Measurements from ENCODE around the gene TNFAIP8L3. TPM values are rescaled to one million over a fixed set of nuclear protein-coding genes. Genes with fewer than 3 reads are reported as not detected.

The TNFAIP8L3 gene
- polyA plus RNA-seq, 6 donors from 2014 or later: not detected

- ATAC-seq (ENCODE audit: low read depth in 2 of 2) (peak; percentile 83 to 85), DNase-seq (peak; percentile 49)
- Mint-ChIP-seq H3K27me3 (peaks cover 6 to 12% (median 7%) of the 10 kb centered on the region in 3 donors), H3K27ac (peak overlapping the region in 4 of 6 donors; percentile 17 to 84 (median 60)), H3K9me3 (peaks cover 0 to 3% (median 0%) of the 10 kb centered on the region in 7 donors), H3K36me3 (no peaks in the 10 kb centered on the region), H3K4me3 (peak overlapping the region; percentile 72 to 93 (median 79)), H3K4me1 (peaks cover 11 to 17% (median 14%) of the 10 kb centered on the region in 3 donors)
Observed at GRCh38 chr15:51077221-51078153, 17.2 kb downstream of the TNFAIP8L3 start.

- peak overlapping the region in 6 of 8 donors; percentile 75 to 93 (median 83) for H3K4me3 Mint-ChIP-seq
- H3K36me3 Mint-ChIP-seq: no peaks in the 10 kb centered on the region
- peak overlapping the region in 2 of 6 donors; percentile 81 for H3K27ac Mint-ChIP-seq
- peaks cover 11 to 17% (median 14%) of the 10 kb centered on the region in 3 donors for H3K4me1 Mint-ChIP-seq
- DNase-seq: no peak
- peaks cover 6 to 12% (median 7%) of the 10 kb centered on the region in 3 donors for H3K27me3 Mint-ChIP-seq
- ATAC-seq (ENCODE audit: low read depth in 2 of 2): no peak
- peaks cover 0 to 3% (median 0%) of the 10 kb centered on the region in 7 donors for H3K9me3 Mint-ChIP-seq
Observed at GRCh38 chr15:51076524-51077220, 18.0 kb downstream of the TNFAIP8L3 start.

- H3K27me3 Mint-ChIP-seq: peaks cover 6 to 12% (median 7%) of the 10 kb centered on the region in 3 donors
- DNase-seq: no peak
- H3K4me3 Mint-ChIP-seq: no peak overlapping the region
- H3K36me3 Mint-ChIP-seq: no peaks in the 10 kb centered on the region
- H3K4me1 Mint-ChIP-seq: peaks cover 11 to 17% (median 14%) of the 10 kb centered on the region in 3 donors
- no peak for ATAC-seq (ENCODE audit: low read depth in 2 of 2)
- H3K9me3 Mint-ChIP-seq: peaks cover 0 to 3% (median 0%) of the 10 kb centered on the region in 7 donors
- no peak overlapping the region for H3K27ac Mint-ChIP-seq
Observed at GRCh38 chr15:51075826-51076523, 18.7 kb downstream of the TNFAIP8L3 start.

GRCh38 chr15:51075364-51075763 lies 19.3 kb downstream of the TNFAIP8L3 start:
- Mint-ChIP-seq H3K27me3 (peaks cover 6 to 12% (median 7%) of the 10 kb centered on the region in 3 donors), H3K4me1 (peaks cover 11 to 17% (median 15%) of the 10 kb centered on the region in 3 donors), H3K4me3 (no peak overlapping the region), H3K36me3 (no peaks in the 10 kb centered on the region), H3K9me3 (peaks cover 0 to 3% (median 0%) of the 10 kb centered on the region in 7 donors), H3K27ac (no peak overlapping the region)
- DNase-seq (no peak), ATAC-seq (ENCODE audit: low read depth in 2 of 2) (no peak)

- Mint-ChIP-seq H3K9me3 (peaks cover 0 to 3% (median 0%) of the 10 kb centered on the region in 7 donors), H3K36me3 (no peaks in the 10 kb centered on the region), H3K27ac (no peak overlapping the region), H3K4me3 (no peak overlapping the region), H3K4me1 (peaks cover 11 to 19% (median 17%) of the 10 kb centered on the region in 3 donors), H3K27me3 (peaks cover 6 to 12% (median 7%) of the 10 kb centered on the region in 3 donors)
- DNase-seq (no peak), ATAC-seq (ENCODE audit: low read depth in 2 of 2) (no peak)
Observed at GRCh38 chr15:51074926-51075325, 19.8 kb downstream of the TNFAIP8L3 start.

GRCh38 chr15:51071578-51071977 lies 23.1 kb downstream of the TNFAIP8L3 start:
- DNase-seq: no peak
- Mint-ChIP-seq H3K36me3 (no peaks in the 10 kb centered on the region), H3K4me1 (peaks cover 0 to 7% (median 0%) of the 10 kb centered on the region in 3 donors), H3K27me3 (no peaks in the 10 kb centered on the region), H3K9me3 (no peaks in the 10 kb centered on the region), H3K27ac (no peak overlapping the region), H3K4me3 (no peak overlapping the region)
- ATAC-seq (ENCODE audit: low read depth in 2 of 2): no peak

GRCh38 chr15:51069983-51070382 lies 24.7 kb downstream of the TNFAIP8L3 start:
- ATAC-seq (ENCODE audit: low read depth in 2 of 2) (no peak), DNase-seq (no peak)
- peaks cover 0 to under 1% (median 0%) of the 10 kb centered on the region in 7 donors for H3K9me3 Mint-ChIP-seq
- H3K4me3 Mint-ChIP-seq: no peak overlapping the region
- peaks cover 0 to 7% (median 0%) of the 10 kb centered on the region in 3 donors for H3K4me1 Mint-ChIP-seq
- H3K27ac Mint-ChIP-seq: no peak overlapping the region
- H3K36me3 Mint-ChIP-seq: no peaks in the 10 kb centered on the region
- peaks cover 0 to 8% (median 0%) of the 10 kb centered on the region in 3 donors for H3K27me3 Mint-ChIP-seq

- Mint-ChIP-seq H3K9me3 (peaks cover 0 to 2% (median 0%) of the 10 kb centered on the region in 7 donors), H3K27ac (no peak overlapping the region), H3K36me3 (no peaks in the 10 kb centered on the region), H3K4me3 (no peak overlapping the region), H3K27me3 (peaks cover 0 to 26% (median 11%) of the 10 kb centered on the region in 3 donors), H3K4me1 (peaks cover 0 to 7% (median 0%) of the 10 kb centered on the region in 3 donors)
- no peak for ATAC-seq (ENCODE audit: low read depth in 2 of 2)
- no peak for DNase-seq
Observed at GRCh38 chr15:51067510-51067909, 27.2 kb downstream of the TNFAIP8L3 start.

GRCh38 chr15:51065781-51066180 lies 28.9 kb downstream of the TNFAIP8L3 start:
- peaks cover 0 to 7% (median 0%) of the 10 kb centered on the region in 3 donors for H3K4me1 Mint-ChIP-seq
- DNase-seq (no peak), ATAC-seq (ENCODE audit: low read depth in 2 of 2) (no peak)
- H3K4me3 Mint-ChIP-seq: no peak overlapping the region
- peaks cover 0 to 27% (median 13%) of the 10 kb centered on the region in 3 donors for H3K27me3 Mint-ChIP-seq
- no peaks in the 10 kb centered on the region for H3K36me3 Mint-ChIP-seq
- H3K9me3 Mint-ChIP-seq: peaks cover 0 to 2% (median 0%) of the 10 kb centered on the region in 7 donors
- H3K27ac Mint-ChIP-seq: no peak overlapping the region

- Mint-ChIP-seq H3K27ac (peak overlapping the region in 1 of 6 donors; percentile 2), H3K9me3 (peaks cover 0 to 2% (median 0%) of the 10 kb centered on the region in 7 donors), H3K4me3 (no peak overlapping the region), H3K36me3 (no peaks in the 10 kb centered on the region), H3K27me3 (peaks cover 3 to 29% (median 15%) of the 10 kb centered on the region in 3 donors), H3K4me1 (peaks cover 0 to 5% (median 0%) of the 10 kb centered on the region in 3 donors)
- DNase-seq: no peak
- ATAC-seq (ENCODE audit: low read depth in 2 of 2): no peak
Observed at GRCh38 chr15:51065261-51065660, 29.4 kb downstream of the TNFAIP8L3 start.

GRCh38 chr15:51062736-51063135 lies 32.0 kb downstream of the TNFAIP8L3 start:
- Mint-ChIP-seq H3K27me3 (peaks cover 10 to 36% (median 19%) of the 10 kb centered on the region in 3 donors), H3K4me3 (no peak overlapping the region), H3K4me1 (no peaks in the 10 kb centered on the region), H3K27ac (no peak overlapping the region), H3K36me3 (no peaks in the 10 kb centered on the region), H3K9me3 (peaks cover 0 to 2% (median 0%) of the 10 kb centered on the region in 7 donors)
- ATAC-seq (ENCODE audit: low read depth in 2 of 2) (no peak), DNase-seq (no peak)

- peaks cover 14 to 41% (median 25%) of the 10 kb centered on the region in 3 donors for H3K27me3 Mint-ChIP-seq
- no peaks in the 10 kb centered on the region for H3K4me1 Mint-ChIP-seq
- H3K4me3 Mint-ChIP-seq: no peak overlapping the region
- H3K27ac Mint-ChIP-seq: no peak overlapping the region
- ATAC-seq (ENCODE audit: low read depth in 2 of 2): no peak
- no peaks in the 10 kb centered on the region for H3K36me3 Mint-ChIP-seq
- no peak for DNase-seq
- peaks cover 0 to 2% (median 0%) of the 10 kb centered on the region in 7 donors for H3K9me3 Mint-ChIP-seq
Observed at GRCh38 chr15:51060030-51060673, 34.6 kb downstream of the TNFAIP8L3 start.

All from naive B cell (primary cell).